Caco-2 (cell line): ENCODE results near the gene TGFBRAP1. TPM values are rescaled to one million over a fixed set of nuclear protein-coding genes. Genes with fewer than 3 reads are reported as not detected.

ENCODE experiments used
- BruUV-seq: library from RNA; stranded (reverse); fragments of 400-500 nt; replicated peaks from 2 replicates; lab custom pipeline; 2021; lab: Mats Ljungman, UMichigan
- CTCF ChIA-PET: fragments of 300-600 bp; sonication (Branson Sonifier 250); formaldehyde crosslinking; loops from one replicate; lab custom pipeline; 2022; ENCODE audit warnings: antibody characterized with exemption; lab: Charles Lee
- POLR2A ChIA-PET: fragments of 300-600 bp; sonication (Branson Sonifier 250); formaldehyde crosslinking; loops from one replicate; lab custom pipeline; 2022; ENCODE audit warnings: antibody characterized with exemption; lab: Charles Lee
- DNase-seq, 2 experiments: peaks; one replicate each; pipeline versions ENCODE4 v3.0.0 to v3.0.0-alpha.2; 2020 to 2022
- H3K27me3 ChIP-seq: replicated peaks from 2 replicates; pipeline ENCODE4 v1.6.0; 2011; ENCODE audit warnings: low read length; ENCODE audit not compliant: control insufficient read depth, insufficient read depth
- H3K36me3 ChIP-seq: 2 replicates; pipeline ENCODE4 v1.5.1; 2011; ENCODE audit warnings: low read length; ENCODE audit not compliant: control insufficient read depth, insufficient read depth
- H3K4me1 ChIP-seq: fragments of 250-450 bp; sonication (Bioruptor Pico); 2 replicates; pipeline ENCODE4 v1.5.1; 2020; ENCODE audit warnings: mild to moderate bottlenecking
- H3K4me3 ChIP-seq: 2 replicates; pipeline ENCODE4 v1.5.1; 2011; ENCODE audit warnings: low read depth, mild to moderate bottlenecking, control low read depth, low read length
- H3K9me3 ChIP-seq: fragments of 250-450 bp; sonication (Bioruptor Pico); 2 replicates; pipeline ENCODE4 v1.5.1; 2020; ENCODE audit warnings: mild to moderate bottlenecking, moderate library complexity
- H3K27ac Mint-ChIP-seq: one replicate; pipeline ENCODE4 v1.8.0; 2022; ENCODE audit warnings: mixed read lengths; ENCODE audit not compliant: unreplicated experiment
- H3K27me3 Mint-ChIP-seq: one replicate; pipeline ENCODE4 v1.8.0; 2022; ENCODE audit warnings: mixed read lengths; ENCODE audit not compliant: insufficient read depth, unreplicated experiment
- H3K36me3 Mint-ChIP-seq: one replicate; pipeline ENCODE4 v1.8.0; 2022; ENCODE audit warnings: mild to moderate bottlenecking, mixed read lengths; ENCODE audit not compliant: insufficient read depth, unreplicated experiment
- H3K4me1 Mint-ChIP-seq: one replicate; pipeline ENCODE4 v1.8.0; 2022; ENCODE audit warnings: low read depth, mixed read lengths; ENCODE audit not compliant: unreplicated experiment
- H3K4me3 Mint-ChIP-seq: one replicate; pipeline ENCODE4 v1.8.0; 2022; ENCODE audit warnings: mild to moderate bottlenecking, moderate library complexity, mixed read lengths; ENCODE audit not compliant: unreplicated experiment
- H3K9me3 Mint-ChIP-seq: one replicate; pipeline ENCODE4 v1.8.0; 2022; ENCODE audit warnings: mixed read lengths; ENCODE audit not compliant: unreplicated experiment
- intact Hi-C: fragments of 100-400 bp; cut with micrococcal nuclease; formaldehyde crosslinking; loops from one replicate; pipeline ENCODE4 v1.10.0; 2022; ENCODE audit not compliant: unreplicated experiment
- total RNA-seq: library from RNA; stranded (reverse); gene quantifications from 2 replicates; pipeline ENCODE4 v1.2.3, GENCODE V29; 2022
- TF ChIP-seq, protein P1 (sequence below), 2 experiments: fragments of 200-600 bp in 1 of 2; IDR thresholded peaks; 1 replicate in 1 of 2; 2 replicates in 1 of 2; pipeline versions ENCODE4 v1.5.1 to v1.8.0; 2011 to 2022; ENCODE audit warnings: antibody characterized with exemption in 1 of 2, control low read depth in 1 of 2, inconsistent platforms in 1 of 2, low read depth in 1 of 2, low read length in 1 of 2, mild to moderate bottlenecking in 1 of 2, moderate library complexity in 1 of 2; ENCODE audit not compliant: insufficient read depth in 1 of 2, severe bottlenecking in 1 of 2, unreplicated experiment in 1 of 2

The TGFBRAP1 gene
- total RNA-seq, 1 experiment from 2014 or later, result 26.0 TPM

- Mint-ChIP-seq H3K9me3 (no peaks in the 10 kb centered on the region), H3K4me3 (no peak overlapping the region), H3K4me1 (peaks cover 20% of the 10 kb centered on the region), H3K27me3 (no peaks in the 10 kb centered on the region), H3K36me3 (peaks cover 63% of the 10 kb centered on the region), H3K27ac (peak overlapping the region; percentile 72)
- H3K9me3 ChIP-seq, result no peaks in the 10 kb centered on the region
- no TSS peak for BruUV-seq
- CTCF ChIA-PET, result no interaction called here
- no peak for DNase-seq
- POLR2A ChIA-PET, result no interaction called here
- H3K36me3 ChIP-seq, result no peaks in the 10 kb centered on the region
- no peaks in the 10 kb centered on the region for H3K27me3 ChIP-seq
- H3K4me3 ChIP-seq, result no peak overlapping the region
- intact Hi-C loops, result no loop called here
- TF ChIP-seq, protein P1, sequence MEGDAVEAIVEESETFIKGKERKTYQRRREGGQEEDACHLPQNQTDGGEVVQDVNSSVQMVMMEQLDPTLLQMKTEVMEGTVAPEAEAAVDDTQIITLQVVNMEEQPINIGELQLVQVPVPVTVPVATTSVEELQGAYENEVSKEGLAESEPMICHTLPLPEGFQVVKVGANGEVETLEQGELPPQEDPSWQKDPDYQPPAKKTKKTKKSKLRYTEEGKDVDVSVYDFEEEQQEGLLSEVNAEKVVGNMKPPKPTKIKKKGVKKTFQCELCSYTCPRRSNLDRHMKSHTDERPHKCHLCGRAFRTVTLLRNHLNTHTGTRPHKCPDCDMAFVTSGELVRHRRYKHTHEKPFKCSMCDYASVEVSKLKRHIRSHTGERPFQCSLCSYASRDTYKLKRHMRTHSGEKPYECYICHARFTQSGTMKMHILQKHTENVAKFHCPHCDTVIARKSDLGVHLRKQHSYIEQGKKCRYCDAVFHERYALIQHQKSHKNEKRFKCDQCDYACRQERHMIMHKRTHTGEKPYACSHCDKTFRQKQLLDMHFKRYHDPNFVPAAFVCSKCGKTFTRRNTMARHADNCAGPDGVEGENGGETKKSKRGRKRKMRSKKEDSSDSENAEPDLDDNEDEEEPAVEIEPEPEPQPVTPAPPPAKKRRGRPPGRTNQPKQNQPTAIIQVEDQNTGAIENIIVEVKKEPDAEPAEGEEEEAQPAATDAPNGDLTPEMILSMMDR (IDR thresholded peaks at IDR 0.05; ENCODE audit: insufficient read depth in 1 of 2, low read depth in 1 of 2, low read length in 1 of 2, severe bottlenecking in 1 of 2, unreplicated experiment in 1 of 2), result no peak
- H3K4me1 ChIP-seq, result peaks cover 33% of the 10 kb centered on the region
Observed at GRCh38 chr2:105373344-105373781, 43.8 kb upstream of the TGFBRAP1 start.

DNA sequence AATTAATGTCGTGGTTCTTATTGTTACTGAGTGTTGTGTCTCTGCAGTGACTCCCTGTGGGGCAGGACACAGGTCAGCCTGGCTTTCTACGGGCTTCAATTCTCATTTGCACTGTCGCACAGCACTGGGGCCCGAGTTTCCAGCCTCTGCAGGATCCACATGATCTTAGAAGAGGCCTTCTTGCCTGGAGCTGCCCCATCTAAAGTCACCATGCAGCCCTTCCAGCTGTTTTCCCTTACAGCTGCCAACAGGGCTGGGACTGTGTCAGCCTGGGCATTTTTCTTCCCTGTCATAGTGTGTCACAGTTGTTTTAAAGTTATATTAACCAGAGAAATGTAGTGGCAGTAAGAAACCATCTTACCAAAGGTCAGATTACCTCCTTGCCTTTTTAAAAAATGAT, 42.3 kb upstream of the TGFBRAP1 start:
- no peaks in the 10 kb centered on the region for H3K27me3 ChIP-seq
- Mint-ChIP-seq H3K4me3 (no peak overlapping the region), H3K27ac (peak overlapping the region; percentile 6), H3K36me3 (peaks cover 72% of the 10 kb centered on the region), H3K9me3 (no peaks in the 10 kb centered on the region), H3K27me3 (no peaks in the 10 kb centered on the region), H3K4me1 (peaks cover 16% of the 10 kb centered on the region)
- TF ChIP-seq, protein P1 (IDR thresholded peaks at IDR 0.05; ENCODE audit: insufficient read depth in 1 of 2, low read depth in 1 of 2, low read length in 1 of 2, severe bottlenecking in 1 of 2, unreplicated experiment in 1 of 2), result no peak
- DNase-seq, result no peak
- intact Hi-C loops, result no loop called here
- peaks cover 19% of the 10 kb centered on the region for H3K4me1 ChIP-seq
- no peaks in the 10 kb centered on the region; the same call in 1 of the 2 replicates for H3K36me3 ChIP-seq
- ChIA-PET POLR2A (no interaction called here), CTCF (no interaction called here)
- BruUV-seq, result no TSS peak
- no peaks in the 10 kb centered on the region for H3K9me3 ChIP-seq
- H3K4me3 ChIP-seq, result no peak overlapping the region

DNA sequence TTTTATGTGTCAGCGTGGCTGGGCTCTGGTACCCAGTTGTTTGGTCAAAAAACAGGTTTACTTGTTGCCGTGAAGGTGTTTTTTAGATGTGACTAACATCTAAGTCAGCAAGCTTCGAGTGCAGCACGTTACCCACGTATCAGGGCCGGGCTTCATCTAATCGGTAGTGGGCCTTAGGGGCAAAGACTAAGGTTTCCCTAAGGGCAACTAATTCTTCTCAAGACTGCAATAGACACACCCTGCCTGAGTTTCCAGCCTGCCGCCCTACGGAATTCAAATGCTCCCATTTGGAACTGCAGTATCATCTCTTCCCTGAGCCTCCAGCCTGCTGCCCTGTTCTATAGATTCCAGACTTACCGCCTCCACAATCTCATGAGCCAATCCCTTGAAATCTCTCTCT, 41.6 kb upstream of the TGFBRAP1 start:
- Histone ChIP-seq H3K36me3 (no peaks in the 10 kb centered on the region; the same call in 1 of the 2 replicates), H3K27me3 (no peaks in the 10 kb centered on the region), H3K9me3 (no peaks in the 10 kb centered on the region), H3K4me1 (peaks cover 14% of the 10 kb centered on the region), H3K4me3 (no peak overlapping the region)
- TF ChIP-seq, protein P1 (IDR thresholded peaks at IDR 0.05; ENCODE audit: insufficient read depth in 1 of 2, low read depth in 1 of 2, low read length in 1 of 2, severe bottlenecking in 1 of 2, unreplicated experiment in 1 of 2), result no peak
- ChIA-PET CTCF (interaction anchor here (0.9 kb wide), 1 partner anchor 148 kb away, joined by 3 read pairs; no protein-coding TSS in a partner anchor), POLR2A (no interaction called here)
- BruUV-seq, result no TSS peak
- DNase-seq, result no peak
- peaks cover 69% of the 10 kb centered on the region for H3K36me3 Mint-ChIP-seq
- no peak overlapping the region for H3K4me3 Mint-ChIP-seq
- H3K27me3 Mint-ChIP-seq, result no peaks in the 10 kb centered on the region
- H3K4me1 Mint-ChIP-seq, result peaks cover 12% of the 10 kb centered on the region
- peak overlapping the region; percentile 6 for H3K27ac Mint-ChIP-seq
- intact Hi-C loops, result no loop called here
- H3K9me3 Mint-ChIP-seq, result no peaks in the 10 kb centered on the region
